ENCODE measurements around the gene CAMK2N2.

DNA sequence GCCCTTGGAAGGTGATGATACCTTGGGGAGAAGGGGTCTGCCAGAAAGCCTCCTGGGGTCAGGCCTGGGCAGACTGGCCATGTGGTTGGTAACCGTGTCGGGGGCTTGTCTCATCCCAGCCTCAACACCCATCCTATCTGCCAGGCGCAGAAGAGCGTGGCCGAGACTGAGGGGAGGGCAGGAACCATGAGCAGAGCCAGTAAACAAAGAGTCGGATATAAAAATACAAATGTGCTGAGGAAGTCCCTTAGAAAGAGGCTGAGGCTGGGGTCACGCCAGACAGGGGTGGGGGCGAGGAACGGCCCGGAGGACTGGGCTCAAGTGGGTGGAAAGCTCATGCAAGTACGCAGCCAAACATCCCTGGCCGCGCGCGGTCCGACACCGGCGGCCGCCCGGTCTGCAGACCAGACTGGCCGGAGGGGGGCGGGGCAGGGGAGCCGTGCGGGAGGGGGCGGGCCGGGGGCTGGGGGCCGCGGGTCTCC, 1.9 kb downstream of the CAMK2N2 start:
- TF ChIP-seq POLR2A (IDR thresholded peaks at IDR 0.05) = no peak
- TF ChIP-seq, protein P1, sequence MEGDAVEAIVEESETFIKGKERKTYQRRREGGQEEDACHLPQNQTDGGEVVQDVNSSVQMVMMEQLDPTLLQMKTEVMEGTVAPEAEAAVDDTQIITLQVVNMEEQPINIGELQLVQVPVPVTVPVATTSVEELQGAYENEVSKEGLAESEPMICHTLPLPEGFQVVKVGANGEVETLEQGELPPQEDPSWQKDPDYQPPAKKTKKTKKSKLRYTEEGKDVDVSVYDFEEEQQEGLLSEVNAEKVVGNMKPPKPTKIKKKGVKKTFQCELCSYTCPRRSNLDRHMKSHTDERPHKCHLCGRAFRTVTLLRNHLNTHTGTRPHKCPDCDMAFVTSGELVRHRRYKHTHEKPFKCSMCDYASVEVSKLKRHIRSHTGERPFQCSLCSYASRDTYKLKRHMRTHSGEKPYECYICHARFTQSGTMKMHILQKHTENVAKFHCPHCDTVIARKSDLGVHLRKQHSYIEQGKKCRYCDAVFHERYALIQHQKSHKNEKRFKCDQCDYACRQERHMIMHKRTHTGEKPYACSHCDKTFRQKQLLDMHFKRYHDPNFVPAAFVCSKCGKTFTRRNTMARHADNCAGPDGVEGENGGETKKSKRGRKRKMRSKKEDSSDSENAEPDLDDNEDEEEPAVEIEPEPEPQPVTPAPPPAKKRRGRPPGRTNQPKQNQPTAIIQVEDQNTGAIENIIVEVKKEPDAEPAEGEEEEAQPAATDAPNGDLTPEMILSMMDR (IDR thresholded peaks at IDR 0.05) = no peak
